Nucleus accumbens (tissue), 56 donors: ENCODE results near the gene C14orf132.

ENCODE experiments used
- DNase-seq, 56 donors: peaks; one replicate each; lab custom pipeline; 2025; lab: John Stamatoyannopoulos, UW

The C14orf132 gene

DNA sequence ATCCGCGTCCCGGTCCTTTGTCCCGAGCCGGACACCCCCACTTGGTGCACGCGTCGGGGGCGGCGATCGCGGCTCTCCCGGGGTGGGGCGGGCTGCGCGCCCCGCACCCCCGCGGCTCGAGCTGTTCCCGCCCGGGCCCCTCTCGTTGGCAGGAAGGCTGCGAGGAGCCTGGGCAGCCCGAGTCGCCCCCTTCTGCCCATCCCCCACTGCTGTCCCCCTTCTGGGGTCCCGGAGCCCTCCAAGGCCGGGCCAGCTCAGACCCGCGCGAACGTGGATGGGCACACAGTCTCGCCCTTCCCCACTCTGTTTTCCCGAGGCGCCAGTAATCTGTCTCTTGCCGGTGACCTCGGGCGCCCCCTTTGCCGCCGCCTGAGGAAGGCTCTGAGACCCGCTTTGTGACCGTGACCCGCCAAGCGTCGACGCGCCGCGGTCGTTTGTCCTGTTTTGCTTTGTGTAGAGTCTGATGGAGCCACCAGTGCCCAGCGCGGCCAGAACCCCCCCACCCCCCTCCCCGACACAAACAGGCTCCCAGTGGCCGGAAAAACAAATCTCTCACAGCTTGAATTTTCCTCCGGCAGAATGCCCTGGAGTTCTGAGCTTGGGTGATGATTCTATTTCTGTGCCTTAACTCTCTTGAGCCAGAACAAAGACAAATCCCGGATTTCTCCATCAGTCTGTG, 610 bp downstream of the C14orf132 start:
- DNase-seq: peak in 45 of 56 donors; percentile 14 to 72 (median 44)

GRCh38 chr14:96040828-96041371, 1.7 kb downstream of the C14orf132 start:
- DNase-seq: no peak

- no peak for DNase-seq
Observed at GRCh38 chr14:96042248-96042930, 3.2 kb downstream of the C14orf132 start.

DNA sequence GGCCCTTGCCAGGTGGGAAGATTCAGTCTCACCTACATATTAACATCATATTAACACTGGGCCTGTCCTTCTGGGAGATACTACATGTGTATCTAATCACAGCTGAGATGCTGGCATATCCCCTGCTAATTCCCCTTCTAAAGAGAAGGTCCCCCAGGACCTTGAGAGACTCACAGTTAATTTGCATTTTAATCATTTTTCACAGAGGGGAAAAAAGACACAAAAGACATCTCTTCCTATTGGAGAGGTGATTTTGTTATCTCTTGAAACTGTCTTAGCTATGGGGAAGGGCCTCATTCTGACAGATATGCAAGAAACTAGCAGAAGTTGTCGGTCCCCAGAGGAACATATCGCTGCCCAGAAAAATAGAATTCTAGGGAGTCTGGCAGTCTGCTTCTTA, 7.5 kb downstream of the C14orf132 start:
- no peak for DNase-seq

- DNase-seq: no peak
Observed at GRCh38 chr14:96047101-96047500, 7.9 kb downstream of the C14orf132 start.

GRCh38 chr14:96049932-96050331, 10.8 kb downstream of the C14orf132 start:
- DNase-seq: no peak

GRCh38 chr14:96050482-96050881, 11.3 kb downstream of the C14orf132 start:
- DNase-seq: no peak

- DNase-seq: no peak
Observed at GRCh38 chr14:96051231-96051630, 12.1 kb downstream of the C14orf132 start.

DNA sequence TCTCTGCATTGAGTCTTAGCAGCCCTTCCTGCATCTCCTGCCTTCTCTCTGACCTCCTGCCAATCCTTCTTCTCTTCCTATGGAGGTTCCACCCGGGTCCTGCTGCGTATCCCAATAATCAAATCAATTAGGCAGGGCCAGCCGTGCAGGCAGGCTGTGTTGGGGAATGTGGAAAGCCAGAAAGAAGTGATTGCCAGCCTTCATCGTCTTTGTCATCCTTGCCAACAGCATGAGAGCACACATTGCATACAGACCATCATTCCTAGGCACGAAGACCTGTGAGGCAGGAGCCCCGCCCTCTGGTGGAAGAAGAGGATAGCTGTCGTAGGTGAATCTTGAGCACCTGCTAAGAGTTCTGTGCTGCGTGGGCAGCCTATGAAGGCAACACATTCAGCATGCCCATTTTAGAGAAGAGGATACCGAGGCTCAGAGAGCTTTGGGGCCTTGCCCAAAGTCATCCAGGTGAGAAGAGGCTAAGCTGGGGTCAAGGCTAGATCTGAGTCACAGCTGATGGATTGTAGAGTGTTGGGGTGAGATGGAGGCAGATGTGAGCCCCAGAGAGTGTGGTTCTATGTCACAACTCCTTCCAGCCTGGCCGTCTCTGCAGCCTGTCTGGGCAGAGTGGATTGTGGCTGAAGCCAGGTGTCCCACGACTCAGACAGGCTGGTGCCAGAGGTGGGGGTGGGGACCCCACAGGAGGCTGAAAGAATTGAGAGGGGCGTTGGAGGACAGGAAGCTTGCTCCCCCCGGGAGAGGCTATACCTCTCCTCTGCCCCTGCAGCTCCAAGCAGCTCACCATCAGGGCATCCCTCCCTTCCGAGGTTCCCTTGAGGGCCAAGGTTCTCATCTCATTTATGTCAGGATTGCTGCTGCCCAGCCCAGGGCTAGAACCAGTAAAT, 12.7 kb downstream of the C14orf132 start:
- DNase-seq: no peak

DNA sequence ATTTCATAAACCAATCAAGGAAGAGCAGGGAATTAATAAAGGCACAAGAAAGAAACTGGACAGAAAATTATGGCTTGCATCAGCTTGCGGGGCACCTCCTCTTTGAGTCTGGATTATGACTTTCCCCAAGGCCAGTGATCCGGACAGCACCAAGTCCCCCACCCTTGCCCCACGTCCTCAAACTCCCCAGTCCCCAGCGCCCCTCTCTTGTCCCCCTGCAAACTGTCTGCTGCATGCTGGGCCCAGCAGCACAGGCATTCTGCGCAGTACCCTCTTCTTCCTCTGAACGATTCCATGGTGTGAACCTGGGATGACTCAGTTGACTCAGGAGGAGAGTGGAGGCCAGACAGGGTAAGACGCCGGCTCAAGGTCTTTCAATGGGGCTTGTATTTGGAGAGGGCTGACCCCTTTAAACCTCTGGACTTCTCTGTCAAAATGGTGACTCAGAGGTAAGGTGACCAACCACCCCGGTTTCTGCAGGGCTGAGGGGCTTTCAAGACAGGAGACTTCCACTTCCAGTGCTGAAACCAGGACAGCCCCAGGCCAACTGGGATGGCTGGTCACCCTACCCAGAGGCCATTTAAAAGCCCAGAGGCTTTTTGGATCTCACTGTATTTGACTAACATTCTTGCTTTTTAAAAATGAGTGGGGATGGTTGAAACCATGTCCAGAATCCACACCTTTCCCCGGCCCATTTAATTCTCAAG, 13.5 kb downstream of the C14orf132 start:
- no peak for DNase-seq

- DNase-seq: no peak
Observed at GRCh38 chr14:96053248-96053599, 14.1 kb downstream of the C14orf132 start.

- DNase-seq: peak in 47 of 56 donors; percentile 14 to 86 (median 56)
Observed at GRCh38 chr14:96053600-96054381, 14.6 kb downstream of the C14orf132 start.

DNA sequence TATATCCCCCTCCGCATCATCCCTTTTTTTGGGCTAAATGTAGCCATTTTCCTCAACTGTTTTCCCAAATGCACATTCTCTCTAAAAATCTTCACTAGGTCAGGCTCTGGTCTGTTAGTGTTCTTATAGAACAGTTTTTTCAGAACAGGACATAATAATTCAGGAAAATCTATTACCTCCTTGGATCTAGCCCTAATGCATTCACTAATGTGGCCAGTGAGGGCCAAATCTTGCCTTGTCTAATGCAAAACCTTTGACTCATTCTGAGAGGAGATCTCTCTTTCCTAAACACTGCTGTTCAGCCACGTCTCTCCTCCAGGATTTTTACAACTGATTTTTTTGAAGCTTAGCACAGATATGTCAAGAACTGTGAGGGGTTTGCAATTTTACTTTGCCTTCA, 15.5 kb downstream of the C14orf132 start:
- DNase-seq: no peak

DNA sequence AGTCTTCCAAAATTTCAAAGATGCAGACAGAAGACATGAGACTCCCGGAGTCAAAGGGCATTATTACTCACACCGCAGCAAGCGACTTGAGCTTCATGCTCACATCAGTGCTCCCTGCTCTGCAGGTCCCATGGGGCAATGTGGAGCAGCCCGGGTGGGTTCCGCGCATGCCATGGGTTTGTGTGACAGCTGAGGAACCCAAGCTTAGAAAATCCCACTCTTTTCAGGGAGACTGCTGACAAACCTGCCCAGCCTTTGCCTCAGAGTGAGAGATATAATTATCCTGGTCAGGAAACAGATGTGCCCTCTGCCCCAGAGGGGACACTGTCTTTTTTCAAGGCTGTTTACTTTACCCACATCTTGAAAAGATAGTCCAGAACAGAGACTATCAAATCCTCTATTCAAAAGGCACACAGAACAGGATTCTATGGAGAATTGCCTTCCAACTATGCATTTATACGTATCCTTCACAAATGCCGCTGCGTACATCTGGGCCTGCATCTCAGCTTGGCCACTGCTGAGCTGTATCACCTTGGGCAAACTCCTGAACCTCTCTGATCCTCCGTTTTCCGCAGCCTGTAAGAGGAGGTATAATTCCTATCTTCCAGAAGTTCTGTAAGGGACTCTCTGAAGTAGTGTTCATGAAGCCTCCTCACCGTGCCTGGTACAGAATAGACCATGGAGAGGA, 16.0 kb downstream of the C14orf132 start:
- DNase-seq: peak in 1 of 56 donors; percentile 13

DNA sequence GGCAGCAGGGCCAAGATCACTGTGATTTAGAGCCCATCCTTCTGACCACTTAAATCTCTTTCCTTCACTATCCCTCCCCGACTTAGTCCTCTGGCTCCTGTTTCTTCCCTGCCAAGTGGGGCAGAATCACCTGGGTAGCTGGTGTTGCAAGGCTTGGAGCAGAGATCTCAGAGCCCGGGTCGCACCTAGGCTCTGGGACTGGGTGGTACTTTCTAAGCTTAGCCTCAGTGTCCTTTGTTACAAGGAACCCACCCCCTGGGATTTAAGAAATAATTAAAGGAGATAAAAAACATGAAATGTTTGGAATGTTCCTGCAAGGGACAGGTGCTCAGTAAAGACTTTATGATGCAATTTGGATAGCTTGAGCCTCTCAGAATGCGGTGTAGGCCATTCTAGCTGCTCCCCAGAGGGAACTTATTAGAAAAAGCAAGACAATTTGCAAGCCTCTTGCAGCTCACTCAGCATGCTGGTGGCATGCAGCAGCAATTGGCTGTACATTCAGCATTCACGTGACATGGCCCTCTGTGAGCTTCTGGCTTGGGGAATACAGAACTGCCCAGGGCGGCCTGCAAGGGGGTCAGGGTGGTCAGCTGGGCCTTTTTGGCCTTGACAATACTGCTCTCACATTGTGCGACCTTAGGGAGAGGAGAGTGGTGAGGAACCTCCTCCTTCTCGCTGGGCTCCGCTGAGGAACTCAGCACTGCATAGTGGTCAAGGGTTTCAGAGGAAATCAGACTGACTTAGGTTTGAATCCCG, 16.8 kb downstream of the C14orf132 start:
- peak in 45 of 56 donors; percentile 16 to 84 (median 43) for DNase-seq

DNA sequence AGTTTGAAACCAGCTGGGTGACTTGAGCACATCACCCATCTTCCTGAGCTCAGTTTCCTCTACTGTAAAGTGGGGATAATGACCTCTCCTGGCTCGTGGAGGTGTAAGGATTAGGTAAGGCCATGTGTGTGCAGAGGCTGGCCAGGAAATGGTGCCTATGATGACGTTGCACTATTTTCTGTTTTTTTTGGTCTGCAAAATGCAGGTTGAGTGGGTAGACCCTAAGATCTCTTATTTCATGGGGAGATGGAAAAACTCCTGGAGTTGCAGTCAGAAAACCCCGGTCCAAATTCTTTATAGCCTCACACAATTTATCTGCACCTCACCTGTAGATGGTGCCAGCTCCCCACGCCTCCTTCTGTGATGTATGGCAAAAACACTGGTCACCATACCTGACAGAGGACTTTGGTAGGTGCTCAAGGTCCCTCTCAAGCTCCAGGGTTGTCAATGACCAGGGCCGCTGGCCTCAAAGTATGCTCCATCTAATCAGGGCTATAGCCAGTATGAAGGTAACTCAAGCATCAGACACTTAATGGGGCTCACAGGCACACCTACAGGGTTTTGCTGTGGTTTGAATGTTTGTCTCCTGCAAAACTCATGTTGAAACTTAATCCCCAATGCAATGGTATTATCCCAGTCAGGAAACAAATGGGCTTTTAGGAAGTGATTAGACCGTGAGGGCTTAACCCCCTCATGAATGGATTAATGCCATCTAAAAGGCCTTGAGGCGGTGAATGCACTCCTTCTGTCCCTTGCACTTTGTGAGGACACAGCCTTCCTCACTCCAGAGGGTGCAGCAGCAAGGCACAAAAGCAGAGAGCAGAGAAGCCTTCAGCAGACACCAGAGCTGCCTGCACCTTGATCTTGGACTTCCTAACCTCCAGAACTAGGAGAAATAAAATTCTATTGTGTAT, 17.6 kb downstream of the C14orf132 start:
- peak in 1 of 56 donors; percentile 24 for DNase-seq

DNA sequence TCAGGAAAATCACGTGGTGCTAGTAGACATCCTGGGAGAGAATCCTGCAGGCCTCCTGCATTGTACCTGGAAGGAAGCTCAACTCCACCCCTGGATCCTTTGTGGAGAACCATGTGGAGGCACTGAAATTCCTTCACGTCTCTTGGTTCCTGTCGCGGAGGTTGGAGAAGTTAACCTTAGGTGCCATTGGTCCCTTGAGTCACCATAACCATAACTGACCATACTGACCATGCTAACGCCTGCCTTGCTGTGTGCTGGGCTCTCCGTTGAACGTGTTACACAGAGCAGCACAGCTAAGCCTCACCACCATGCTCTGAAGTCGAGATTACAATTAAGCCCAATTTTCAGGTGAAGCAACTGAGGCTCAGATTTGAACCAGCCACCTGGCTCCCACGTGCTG, 18.6 kb downstream of the C14orf132 start:
- DNase-seq: no peak
